Cardiac fibroblast (primary cell): Measurements from ENCODE around the gene LILRB1.

Experiments
- DNase-seq, 2 donors: peaks; one replicate each; pipeline versions ENCODE4 v3.0.0 to v3.0.0-alpha.2; 2010; ENCODE audit warnings: low read depth in 2 of 2
- H3K4me3 ChIP-seq, 2 donors: replicated peaks in 1 of 2; 1 replicate in 1 of 2; 2 replicates in 1 of 2; pipeline ENCODE4 v1.5.1; 2011; ENCODE audit warnings: low read depth in 2 of 2, low read length in 2 of 2, mild to moderate bottlenecking in 2 of 2, moderate library complexity in 1 of 2
- TF ChIP-seq, protein P1 (sequence below): IDR thresholded peaks from one replicate; pipeline ENCODE4 v1.5.1; 2011; ENCODE audit warnings: low read depth, mild to moderate bottlenecking, low read length, inconsistent platforms

The LILRB1 gene

DNA sequence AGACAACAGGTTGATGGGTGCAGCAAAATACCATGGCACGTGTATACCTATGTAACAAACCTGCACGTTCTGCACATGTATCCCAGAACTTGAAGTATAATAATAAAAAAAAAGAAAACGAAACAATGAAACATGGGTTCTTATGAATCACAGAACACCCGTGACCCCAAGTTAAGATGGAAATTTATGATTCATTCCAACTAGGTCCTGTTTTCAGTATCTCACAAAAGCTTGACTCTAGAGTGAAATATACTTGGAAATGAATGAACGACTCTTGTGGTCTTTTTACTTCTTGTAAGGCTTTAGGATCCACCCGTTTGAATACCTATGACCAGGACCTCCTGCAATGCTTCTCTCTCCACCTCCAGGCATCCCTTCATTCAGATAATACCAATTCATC is 29.0 kb downstream of the LILRB1 start:
- no peak overlapping the region for H3K4me3 ChIP-seq
- TF ChIP-seq, protein P1, sequence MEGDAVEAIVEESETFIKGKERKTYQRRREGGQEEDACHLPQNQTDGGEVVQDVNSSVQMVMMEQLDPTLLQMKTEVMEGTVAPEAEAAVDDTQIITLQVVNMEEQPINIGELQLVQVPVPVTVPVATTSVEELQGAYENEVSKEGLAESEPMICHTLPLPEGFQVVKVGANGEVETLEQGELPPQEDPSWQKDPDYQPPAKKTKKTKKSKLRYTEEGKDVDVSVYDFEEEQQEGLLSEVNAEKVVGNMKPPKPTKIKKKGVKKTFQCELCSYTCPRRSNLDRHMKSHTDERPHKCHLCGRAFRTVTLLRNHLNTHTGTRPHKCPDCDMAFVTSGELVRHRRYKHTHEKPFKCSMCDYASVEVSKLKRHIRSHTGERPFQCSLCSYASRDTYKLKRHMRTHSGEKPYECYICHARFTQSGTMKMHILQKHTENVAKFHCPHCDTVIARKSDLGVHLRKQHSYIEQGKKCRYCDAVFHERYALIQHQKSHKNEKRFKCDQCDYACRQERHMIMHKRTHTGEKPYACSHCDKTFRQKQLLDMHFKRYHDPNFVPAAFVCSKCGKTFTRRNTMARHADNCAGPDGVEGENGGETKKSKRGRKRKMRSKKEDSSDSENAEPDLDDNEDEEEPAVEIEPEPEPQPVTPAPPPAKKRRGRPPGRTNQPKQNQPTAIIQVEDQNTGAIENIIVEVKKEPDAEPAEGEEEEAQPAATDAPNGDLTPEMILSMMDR: no peak
- no peak for DNase-seq

DNA sequence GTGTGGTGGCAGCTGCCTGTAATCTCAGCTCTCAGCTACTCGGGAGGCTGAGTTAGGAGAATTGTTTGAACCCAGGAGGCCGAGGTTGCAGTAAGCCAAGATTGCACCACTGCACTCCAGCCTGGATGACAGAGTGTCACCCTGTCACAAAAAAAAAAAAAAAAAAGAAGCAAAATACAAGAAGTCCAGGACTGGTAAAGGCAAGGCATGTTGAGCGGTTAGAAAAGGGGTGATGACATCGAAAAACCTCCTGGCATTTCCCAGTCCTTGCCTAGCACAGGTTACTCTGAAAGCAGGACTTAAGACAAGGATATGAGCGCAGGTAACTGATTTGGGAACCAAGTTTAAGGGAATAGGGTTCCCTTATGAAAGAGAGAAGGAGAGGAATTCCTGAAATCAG is 30.0 kb downstream of the LILRB1 start:
- H3K4me3 ChIP-seq: no peak overlapping the region
- DNase-seq: no peak
- TF ChIP-seq, protein P1: no peak

DNA sequence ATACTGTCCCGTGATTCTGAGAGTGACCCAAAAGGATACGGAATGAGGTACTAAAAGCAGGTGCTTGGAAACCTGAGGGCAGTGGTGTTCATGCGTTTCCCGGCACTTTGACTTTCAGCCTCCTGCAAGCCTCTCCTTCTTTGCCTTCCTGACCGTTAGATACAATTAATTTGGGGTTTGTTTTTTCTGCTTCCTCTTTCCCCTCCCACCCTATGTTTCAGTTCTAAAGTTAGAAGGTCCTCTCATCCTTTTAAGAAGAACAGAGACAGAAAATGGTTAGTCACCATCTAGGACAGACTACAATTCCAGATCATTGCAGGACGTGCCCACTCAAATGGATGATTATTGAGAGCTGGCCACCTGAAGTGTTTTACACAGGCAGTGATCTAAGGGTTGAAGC is 30.7 kb downstream of the LILRB1 start:
- DNase-seq: no peak
- no peak overlapping the region for H3K4me3 ChIP-seq
- TF ChIP-seq, protein P1: no peak

DNA sequence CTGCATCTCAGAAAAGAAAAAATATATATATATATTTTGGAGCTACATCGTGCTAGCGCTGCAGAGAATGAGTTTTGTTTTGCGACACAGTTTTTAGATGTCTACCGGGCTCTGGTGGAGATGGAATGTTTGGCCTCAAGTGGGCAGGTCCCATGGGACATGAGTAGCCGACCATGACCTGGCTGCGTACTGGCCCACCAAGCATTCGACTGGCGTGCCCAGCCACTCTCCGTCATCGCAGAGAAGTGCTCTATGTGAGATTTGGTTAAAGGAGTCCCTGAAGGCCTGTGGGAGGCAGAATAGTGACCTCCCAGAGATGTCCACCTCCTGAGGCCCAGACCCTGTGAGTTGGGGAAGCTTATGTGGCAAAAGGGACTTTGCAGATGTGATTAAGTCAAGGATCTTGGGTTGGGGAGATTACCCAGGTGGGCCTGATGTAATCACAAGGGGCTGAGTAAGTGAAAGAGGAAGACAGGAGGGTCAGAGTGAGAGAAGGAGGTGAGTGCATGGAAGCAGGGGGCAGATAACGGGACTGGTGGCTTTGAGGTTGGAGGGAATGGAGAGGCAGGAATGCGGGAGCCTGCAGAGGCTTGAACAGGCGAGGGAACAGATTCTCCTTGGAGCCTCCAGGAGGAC is 31.7 kb downstream of the LILRB1 start:
- DNase-seq: no peak
- TF ChIP-seq, protein P1: no peak
- H3K4me3 ChIP-seq: no peak overlapping the region

DNA sequence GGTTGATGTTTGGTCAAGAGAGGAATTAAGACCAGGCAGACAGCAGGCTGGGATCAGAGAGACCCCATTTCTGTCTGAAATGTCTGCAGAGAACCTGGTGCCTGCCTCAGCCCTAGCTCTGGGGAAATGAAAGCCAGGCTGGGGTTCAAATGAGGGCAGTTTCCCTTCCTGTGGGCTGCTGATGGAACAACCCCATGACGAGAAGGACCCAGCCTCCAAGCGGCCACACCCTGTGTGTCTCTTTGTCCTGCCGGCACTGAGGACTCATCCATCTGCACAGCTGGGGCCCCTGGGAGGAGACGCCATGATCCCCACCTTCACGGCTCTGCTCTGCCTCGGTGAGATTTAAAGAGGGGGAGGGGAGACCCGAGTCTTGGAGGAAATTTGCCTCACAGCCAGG is 32.4 kb downstream of the LILRB1 start, which contains the start of gene LILRB4:
Gene LILRB4, plus strand, starts transcription at position 256 of the 400 bp plus-strand sequence. Its CDS starts 49 bp downstream, at position 305.
- TF ChIP-seq, protein P1: no peak
- no peak within 1 kb of the TSS for H3K4me3 ChIP-seq
- no peak for DNase-seq

DNA sequence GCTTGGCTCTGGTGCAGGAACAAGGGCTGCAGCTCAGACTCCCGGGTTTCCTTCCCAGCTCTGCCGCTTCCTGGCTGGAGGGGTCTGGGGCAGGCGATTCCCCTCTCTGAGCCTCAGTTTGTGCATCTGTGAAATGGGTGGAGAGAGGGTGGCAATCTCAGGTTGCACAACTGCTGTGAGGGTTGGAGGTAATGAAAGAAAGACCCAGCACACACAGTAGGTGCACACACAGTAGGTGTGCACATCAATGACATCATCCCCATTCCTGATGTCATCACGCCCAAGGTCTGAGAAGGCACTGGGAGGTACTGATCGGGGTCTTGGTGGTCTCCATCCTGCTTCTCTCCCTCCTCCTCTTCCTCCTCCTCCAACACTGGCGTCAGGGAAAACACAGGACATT is 35.2 kb downstream of the LILRB1 start:
- TF ChIP-seq, protein P1: no peak
- no peak overlapping the region for H3K4me3 ChIP-seq
- no peak for DNase-seq

DNA sequence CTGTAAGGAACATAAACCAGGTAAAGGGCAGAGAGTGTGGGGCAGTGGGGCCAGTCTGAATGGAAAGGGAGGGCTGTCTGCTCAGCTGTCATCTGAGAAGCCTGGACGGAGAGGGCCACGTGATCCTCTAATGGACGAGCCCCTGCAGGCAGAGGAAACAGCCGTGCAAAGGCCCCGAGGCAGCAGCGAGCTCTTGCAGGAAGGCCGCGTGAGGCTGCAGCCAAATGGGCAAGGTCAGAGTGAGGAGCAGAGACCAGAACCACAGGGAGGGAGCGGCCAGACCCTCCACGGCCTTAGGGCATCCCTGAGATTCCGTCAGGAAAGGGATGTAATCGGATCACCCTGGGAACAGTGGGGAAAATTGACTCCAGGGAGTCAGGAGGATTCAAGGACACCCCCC is 36.9 kb downstream of the LILRB1 start:
- TF ChIP-seq, protein P1: no peak
- no peak for DNase-seq
- no peak overlapping the region for H3K4me3 ChIP-seq
